ENCODE data around the gene CX3CL1.

Gene CX3CL1

GRCh38 chr16:57430955-57431354, 58.7 kb downstream of the CX3CL1 start:
- Histone ChIP-seq H2AFZ (ENCODE audit: low read length) (no peak overlapping the region), H3K4me1 (ENCODE audit: insufficient read depth, low read length, poor library complexity, severe bottlenecking) (no peaks in the 10 kb centered on the region), H3K9me2 (replicated peaks; ENCODE audit: low read depth, low read length) (no peaks in the 10 kb centered on the region), H3F3A (ENCODE audit: low read depth) (no peaks in the 10 kb centered on the region), H3K79me2 (ENCODE audit: insufficient read depth, low read length) (no peaks in the 10 kb centered on the region), H3K9ac (ENCODE audit: low read depth, low read length, poor library complexity, severe bottlenecking) (no peak overlapping the region), H3K4me2 (ENCODE audit: low read depth, low read length, poor library complexity, severe bottlenecking) (no peak overlapping the region), H4K20me1 (ENCODE audit: insufficient read depth, low read length, poor library complexity, severe bottlenecking) (no peaks in the 10 kb centered on the region), H3K4me3 (ENCODE audit: low read length, poor library complexity, severe bottlenecking) (no peak overlapping the region), H3K27me3 (ENCODE audit: insufficient read depth, low read length, poor library complexity, severe bottlenecking) (no peaks in the 10 kb centered on the region), H3K36me3 (ENCODE audit: insufficient read depth, low read length) (peaks cover 74% of the 10 kb centered on the region; the same call in 1 of the 2 replicates), H3K9me3 (ENCODE audit: insufficient read depth, low read depth, low read length) (no peaks in the 10 kb centered on the region)
- TF ChIP-seq EZH2phosphoT487 (IDR thresholded peaks at IDR 0.05; ENCODE audit: borderline replicate concordance) (no peak), CTCF (conservative IDR thresholded peaks at IDR 0.05; ENCODE audit: low read length) (no peak)

- no peaks in the 10 kb centered on the region for H3K79me2 ChIP-seq (ENCODE audit: insufficient read depth, low read length)
- H3K9ac ChIP-seq (ENCODE audit: low read depth, low read length, poor library complexity, severe bottlenecking): no peak overlapping the region
- TF ChIP-seq CTCF (conservative IDR thresholded peaks at IDR 0.05; ENCODE audit: low read length) (no peak), EZH2phosphoT487 (IDR thresholded peaks at IDR 0.05; ENCODE audit: borderline replicate concordance) (no peak)
- no peaks in the 10 kb centered on the region for H4K20me1 ChIP-seq (ENCODE audit: insufficient read depth, low read length, poor library complexity, severe bottlenecking)
- no peaks in the 10 kb centered on the region for H3K9me3 ChIP-seq (ENCODE audit: insufficient read depth, low read depth, low read length)
- H3K27me3 ChIP-seq (ENCODE audit: insufficient read depth, low read length, poor library complexity, severe bottlenecking): no peaks in the 10 kb centered on the region
- H3K4me2 ChIP-seq (ENCODE audit: low read depth, low read length, poor library complexity, severe bottlenecking): no peak overlapping the region
- H3F3A ChIP-seq (ENCODE audit: low read depth): no peaks in the 10 kb centered on the region
- H3K4me1 ChIP-seq (ENCODE audit: insufficient read depth, low read length, poor library complexity, severe bottlenecking): no peaks in the 10 kb centered on the region
- peaks cover 74% of the 10 kb centered on the region; the same call in 1 of the 2 replicates for H3K36me3 ChIP-seq (ENCODE audit: insufficient read depth, low read length)
- H3K9me2 ChIP-seq (replicated peaks; ENCODE audit: low read depth, low read length): no peaks in the 10 kb centered on the region
- H2AFZ ChIP-seq (ENCODE audit: low read length): no peak overlapping the region
- H3K4me3 ChIP-seq (ENCODE audit: low read length, poor library complexity, severe bottlenecking): no peak overlapping the region
These were observed 60.2 kb downstream of the CX3CL1 start for GRCh38 chr16:57432505-57432904.

- H3K4me1 ChIP-seq (ENCODE audit: insufficient read depth, low read length, poor library complexity, severe bottlenecking): no peaks in the 10 kb centered on the region
- H3K27me3 ChIP-seq (ENCODE audit: insufficient read depth, low read length, poor library complexity, severe bottlenecking): no peaks in the 10 kb centered on the region
- no peak overlapping the region for H3K9ac ChIP-seq (ENCODE audit: low read depth, low read length, poor library complexity, severe bottlenecking)
- H3K9me2 ChIP-seq (replicated peaks; ENCODE audit: low read depth, low read length): no peaks in the 10 kb centered on the region
- H3K4me2 ChIP-seq (ENCODE audit: low read depth, low read length, poor library complexity, severe bottlenecking): no peak overlapping the region
- no peaks in the 10 kb centered on the region for H3K79me2 ChIP-seq (ENCODE audit: insufficient read depth, low read length)
- H4K20me1 ChIP-seq (ENCODE audit: insufficient read depth, low read length, poor library complexity, severe bottlenecking): no peaks in the 10 kb centered on the region
- H3K36me3 ChIP-seq (ENCODE audit: insufficient read depth, low read length): peaks cover 73% of the 10 kb centered on the region; the same call in 1 of the 2 replicates
- no peak for TF ChIP-seq CTCF (conservative IDR thresholded peaks at IDR 0.05; ENCODE audit: low read length)
- no peak for TF ChIP-seq EZH2phosphoT487 (IDR thresholded peaks at IDR 0.05; ENCODE audit: borderline replicate concordance)
- no peak overlapping the region for H2AFZ ChIP-seq (ENCODE audit: low read length)
- H3F3A ChIP-seq (ENCODE audit: low read depth): no peaks in the 10 kb centered on the region
- H3K9me3 ChIP-seq (ENCODE audit: insufficient read depth, low read depth, low read length): no peaks in the 10 kb centered on the region
- H3K4me3 ChIP-seq (ENCODE audit: low read length, poor library complexity, severe bottlenecking): no peak overlapping the region
These were observed 60.7 kb downstream of the CX3CL1 start for GRCh38 chr16:57432989-57433388.

Data from Loucy (cell line).